H9 (cell line): ENCODE results near the gene MSANTD2. TPM values are rescaled to one million over a fixed set of nuclear protein-coding genes. Genes with fewer than 3 reads are reported as not detected.

Experiments used
- DNase-seq: peaks from one replicate; pipeline ENCODE4 v3.0.0-alpha.2; 2017
- H2AFZ ChIP-seq: one replicate; pipeline ENCODE4 v1.6.1; 2013; ENCODE audit warnings: mild to moderate bottlenecking, low read length, control low read depth, moderate library complexity
- H2AK5ac ChIP-seq: 2 replicates; pipeline ENCODE4 v1.6.1; 2013; ENCODE audit warnings: low read length, control low read depth, mixed read lengths; ENCODE audit not compliant: insufficient read length
- H2BK120ac ChIP-seq: one replicate; pipeline ENCODE4 v1.6.1; 2013; ENCODE audit warnings: low read depth, mild to moderate bottlenecking, low read length, control low read depth, inconsistent platforms; ENCODE audit not compliant: poor library complexity, severe bottlenecking
- H2BK12ac ChIP-seq: 2 replicates; pipeline ENCODE4 v1.6.1; 2013; ENCODE audit warnings: low read length, control low read depth, mixed read lengths, low read depth; ENCODE audit not compliant: insufficient read length
- H2BK15ac ChIP-seq: 2 replicates; pipeline ENCODE4 v1.6.1; 2013; ENCODE audit warnings: low read depth, low read length, control low read depth
- H2BK20ac ChIP-seq: one replicate; pipeline ENCODE4 v1.6.1; 2013; ENCODE audit warnings: low read depth, mild to moderate bottlenecking, low read length, control low read depth, inconsistent platforms; ENCODE audit not compliant: poor library complexity, severe bottlenecking
- H2BK5ac ChIP-seq: 2 replicates; pipeline ENCODE4 v1.6.1; 2013; ENCODE audit warnings: low read length, control low read depth, mixed read lengths; ENCODE audit not compliant: insufficient read length
- H3K14ac ChIP-seq: 2 replicates; pipeline ENCODE4 v1.6.1; 2013; ENCODE audit warnings: low read length, control low read depth; ENCODE audit not compliant: insufficient read depth
- H3K18ac ChIP-seq: 2 replicates; pipeline ENCODE4 v1.6.1; 2013; ENCODE audit warnings: low read depth, mild to moderate bottlenecking, mixed read lengths, low read length, control low read depth; ENCODE audit not compliant: insufficient read length
- H3K23ac ChIP-seq: 2 replicates; pipeline ENCODE4 v1.6.1; 2013; ENCODE audit warnings: low read length, control low read depth, mixed read lengths, low read depth; ENCODE audit not compliant: insufficient read length
- H3K23me2 ChIP-seq: 2 replicates; pipeline ENCODE4 v1.6.1; 2013; ENCODE audit warnings: low read depth, mild to moderate bottlenecking, mixed read lengths, low read length, control low read depth; ENCODE audit not compliant: insufficient read length, poor library complexity, severe bottlenecking
- H3K27ac ChIP-seq: 2 replicates; pipeline ENCODE4 v1.5.1; 2013; ENCODE audit warnings: low read length, control low read depth, mixed read lengths, low read depth; ENCODE audit not compliant: insufficient read length
- H3K27me3 ChIP-seq: 2 replicates; pipeline ENCODE4 v1.6.1; 2013; ENCODE audit warnings: low read length, control low read depth, inconsistent platforms; ENCODE audit not compliant: insufficient read depth
- H3K4ac ChIP-seq: 2 replicates; pipeline ENCODE4 v1.6.1; 2013; ENCODE audit warnings: low read depth, mild to moderate bottlenecking, control low read depth, inconsistent platforms, low read length, moderate library complexity
- H3K4me1 ChIP-seq: 2 replicates; pipeline ENCODE4 v1.6.1; 2013; ENCODE audit warnings: low read length, control low read depth, inconsistent platforms; ENCODE audit not compliant: insufficient read depth
- H3K4me2 ChIP-seq: 2 replicates; pipeline ENCODE4 v1.6.1; 2013; ENCODE audit warnings: low read length, control low read depth, mixed read lengths; ENCODE audit not compliant: insufficient read length, insufficient read depth
- H3K56ac ChIP-seq: 2 replicates; pipeline ENCODE4 v1.6.1; 2013; ENCODE audit warnings: low read depth, mild to moderate bottlenecking, mixed read lengths, low read length, control low read depth; ENCODE audit not compliant: insufficient read length
- H3K79me1 ChIP-seq: 2 replicates; pipeline ENCODE4 v1.6.1; 2013; ENCODE audit warnings: low read depth, mild to moderate bottlenecking, moderate library complexity, low read length, control low read depth, inconsistent platforms; ENCODE audit not compliant: insufficient read depth, poor library complexity, severe bottlenecking
- H3K79me2 ChIP-seq: 2 replicates; pipeline ENCODE4 v1.6.1; 2013; ENCODE audit warnings: low read length, control low read depth, inconsistent platforms; ENCODE audit not compliant: insufficient read depth
- H3K9ac ChIP-seq: 2 replicates; pipeline ENCODE4 v1.6.1; 2013; ENCODE audit warnings: low read length, control low read depth, mixed read lengths; ENCODE audit not compliant: insufficient read length; ENCODE audit errors: extremely low read depth
- H3K9me3 ChIP-seq: one replicate; pipeline ENCODE4 v1.6.1; 2013; ENCODE audit warnings: low read depth, low read length, inconsistent platforms; ENCODE audit not compliant: control insufficient read depth
- H3T11ph ChIP-seq: one replicate; pipeline ENCODE4 v1.6.1; 2013; ENCODE audit warnings: mild to moderate bottlenecking, low read length, control low read depth, inconsistent platforms
- H4K20me1 ChIP-seq: one replicate; pipeline ENCODE4 v1.6.1; 2013; ENCODE audit not compliant: control insufficient read depth, insufficient read length, insufficient read depth
- H4K5ac ChIP-seq: 2 replicates; pipeline ENCODE4 v1.6.1; 2013; ENCODE audit warnings: low read depth, mild to moderate bottlenecking, mixed read lengths, low read length, control low read depth; ENCODE audit not compliant: insufficient read length
- H4K8ac ChIP-seq: replicated peaks from 2 replicates; pipeline ENCODE4 v1.6.1; 2013; ENCODE audit warnings: low read length, control low read depth, mixed read lengths, low read depth; ENCODE audit not compliant: insufficient read length
- H4K91ac ChIP-seq: 2 replicates; pipeline ENCODE4 v1.6.1; 2013; ENCODE audit warnings: low read depth, mild to moderate bottlenecking, moderate library complexity, mixed read lengths, low read length, control low read depth; ENCODE audit not compliant: insufficient read length
- H3K27ac Mint-ChIP-seq, 3 experiments: 2 replicates in 2 of 3; 3 replicates in 1 of 3; pipeline ENCODE4 v1.8.0; 2020 to 2021; ENCODE audit warnings: mixed read lengths in 3 of 3, mild to moderate bottlenecking in 1 of 3, moderate library complexity in 1 of 3
- H3K27me3 Mint-ChIP-seq: 2 replicates; pipeline ENCODE4 v1.8.0; 2021; ENCODE audit warnings: low read depth, mild to moderate bottlenecking, moderate library complexity, mixed read lengths
- H3K36me3 Mint-ChIP-seq, 3 experiments: 2 replicates in 2 of 3; 3 replicates in 1 of 3; pipeline ENCODE4 v1.8.0; 2020 to 2021; ENCODE audit warnings: low read depth in 3 of 3, mixed read lengths in 3 of 3; ENCODE audit not compliant: insufficient read depth in 1 of 3
- H3K4me1 Mint-ChIP-seq, 2 experiments: 2 replicates each; pipeline ENCODE4 v1.8.0; 2020; ENCODE audit warnings: mixed read lengths in 2 of 2
- H3K4me3 Mint-ChIP-seq, 2 experiments: 2 replicates in 1 of 2; 3 replicates in 1 of 2; pipeline ENCODE4 v1.8.0; 2020 to 2021; ENCODE audit warnings: mild to moderate bottlenecking in 2 of 2, mixed read lengths in 2 of 2, moderate library complexity in 1 of 2
- H3K9me3 Mint-ChIP-seq, 2 experiments: 2 replicates in 1 of 2; 3 replicates in 1 of 2; pipeline ENCODE4 v1.8.0; 2020; ENCODE audit warnings: mild to moderate bottlenecking in 2 of 2, mixed read lengths in 2 of 2, moderate library complexity in 1 of 2
- CTCF ChIP-seq: fragments of 200-600 bp; sonication (generic); conservative IDR thresholded peaks from 3 replicates; pipeline ENCODE4 v1.8.0; 2021; ENCODE audit warnings: antibody characterized with exemption, mild to moderate bottlenecking
- WGBS: extraction: QIAGEN DNeasy Blood & Tissue Kit; methylation state at CpG from one replicate; pipeline ENCODE4 v1.1.7; 2013; ENCODE audit warnings: missing lambda C conversion rate, low lambda C conversion rate, mixed read lengths; ENCODE audit not compliant: insufficient read length; ENCODE audit errors: extremely low coverage; 5-methylcytosine and 5-hydroxymethylcytosine counted together
- total RNA-seq: library from RNA; stranded (reverse); gene quantifications from 2 replicates; pipeline ENCODE4 v1.2.1, GENCODE V29; 2021

The MSANTD2 gene
- total RNA-seq, 1 experiment from 2014 or later = 18.1 TPM

DNA sequence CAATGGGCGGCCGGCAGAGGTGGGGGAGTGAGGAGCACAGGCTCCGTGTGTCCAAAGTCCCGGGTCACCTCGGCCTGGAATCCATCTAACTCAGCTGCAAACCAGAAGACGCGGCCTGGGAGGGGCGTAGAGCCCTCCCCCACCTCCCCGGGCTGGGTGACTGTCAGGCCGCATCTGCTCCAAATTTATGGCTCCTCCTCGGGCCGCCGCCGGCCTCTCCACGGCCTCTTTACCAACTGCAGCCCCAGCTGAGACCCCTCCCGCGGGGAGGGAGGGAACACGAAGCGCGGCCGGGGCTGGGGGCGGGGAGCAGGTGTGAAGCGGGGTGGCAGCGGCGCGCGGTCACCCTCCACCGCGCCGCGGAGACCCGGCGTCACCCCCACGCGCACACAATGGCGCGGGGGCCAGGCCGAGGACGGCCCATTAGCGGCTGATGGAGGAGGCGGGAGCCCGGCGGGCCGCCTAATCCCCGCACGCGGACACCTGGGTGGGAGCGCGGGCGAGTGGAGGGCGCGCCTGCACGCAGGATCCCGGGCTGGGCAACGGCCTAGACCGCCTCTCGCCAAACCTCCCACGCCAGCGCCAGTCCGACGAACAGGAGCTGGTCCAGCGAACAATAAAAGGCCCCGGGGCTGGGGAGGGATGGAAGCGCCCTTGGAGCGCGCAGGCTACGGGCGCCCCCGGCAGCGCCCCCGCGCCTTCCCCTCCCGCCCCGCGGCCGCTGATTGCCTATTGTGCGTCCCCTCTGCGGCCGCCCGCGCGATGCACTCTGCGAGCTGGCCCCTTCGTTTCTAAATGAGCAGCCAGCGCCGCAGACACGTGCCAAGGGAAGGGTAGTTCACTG lies 39.1 kb upstream of the MSANTD2 start:
- peak; percentile 55 for DNase-seq
- Histone ChIP-seq H3K79me1 (no peaks in the 10 kb centered on the region), H2AFZ (no peak overlapping the region), H2BK15ac (no peak overlapping the region), H3K14ac (no peak overlapping the region), H2BK120ac (no peak overlapping the region), H3K4me2 (peak overlapping the region; percentile 30), H4K5ac (no peak overlapping the region), H3K18ac (no peak overlapping the region), H3K56ac (no peak overlapping the region), H2AK5ac (no peak overlapping the region), H2BK5ac (no peak overlapping the region), H3K79me2 (no peaks in the 10 kb centered on the region), H3K4me1 (no peaks in the 10 kb centered on the region), H2BK12ac (no peak overlapping the region), H4K91ac (no peak overlapping the region), H3K27ac (no peak overlapping the region), H4K20me1 (no peaks in the 10 kb centered on the region), H3T11ph (no peak overlapping the region), H3K9me3 (no peaks in the 10 kb centered on the region), H3K23ac (no peak overlapping the region), H3K9ac (no peak overlapping the region), H3K23me2 (peaks cover 3% of the 10 kb centered on the region), H4K8ac (no peak overlapping the region), H2BK20ac (no peak overlapping the region), H3K4ac (no peak overlapping the region), H3K27me3 (peaks cover 66% of the 10 kb centered on the region)
- H3K4me1 Mint-ChIP-seq = peaks cover 11 to 37% of the 10 kb centered on the region in 2 experiments
- H3K36me3 Mint-ChIP-seq = no peaks in the 10 kb centered on the region
- peak overlapping the region; percentile 44 to 74 for H3K4me3 Mint-ChIP-seq
- TF ChIP-seq CTCF = no peak
- peaks cover 38% of the 10 kb centered on the region for H3K27me3 Mint-ChIP-seq
- no CpG with 5 or more reads among the region's 87 CpGs for WGBS
- peaks cover 0 to 2% of the 10 kb centered on the region in 2 experiments; a peak in 1 of 5 replicates for H3K9me3 Mint-ChIP-seq
- H3K27ac Mint-ChIP-seq = no peak overlapping the region
